GM23338 (cell line): ENCODE data around the gene HMGCL. TPM values are rescaled to one million over a fixed set of nuclear protein-coding genes. Genes with fewer than 3 reads are reported as not detected.

Experiments used
- ATAC-seq: fragments of 200-7000 bp; cut with Tn5 transposase; 3 replicates; pipeline ENCODE4 v1.9.1; 2020
- DNase-seq: peaks from one replicate; pipeline ENCODE4 v3.0.0-alpha.2; 2015; ENCODE audit warnings: low spot score
- H2AFZ ChIP-seq: fragments of 200-600 bp; sonication (generic); 2 replicates; pipeline ENCODE4 v1.8.0; 2016; ENCODE audit warnings: antibody characterized with exemption, mild to moderate bottlenecking, moderate library complexity
- H3F3A ChIP-seq: fragments of 200-600 bp; sonication (generic); replicated peaks from 2 replicates; pipeline ENCODE4 v1.8.0; 2017; ENCODE audit warnings: antibody characterized with exemption, mixed run types, low read depth
- H3K27ac ChIP-seq: fragments of 200-600 bp; sonication (generic); 2 replicates; pipeline ENCODE4 v1.6.1; 2016; ENCODE audit warnings: low read depth
- H3K27me3 ChIP-seq: fragments of 200-600 bp; sonication (generic); 2 replicates; pipeline ENCODE4 v1.8.0; 2016; ENCODE audit warnings: mild to moderate bottlenecking, mixed run types, moderate library complexity; ENCODE audit not compliant: insufficient read depth
- H3K36me3 ChIP-seq: fragments of 200-600 bp; sonication (generic); 2 replicates; pipeline ENCODE4 v1.8.0; 2016; ENCODE audit warnings: mild to moderate bottlenecking; ENCODE audit not compliant: insufficient read depth
- H3K4me1 ChIP-seq: fragments of 200-600 bp; sonication (generic); 2 replicates; pipeline ENCODE4 v1.8.0; 2016; ENCODE audit warnings: mild to moderate bottlenecking, moderate library complexity; ENCODE audit not compliant: insufficient read depth
- H3K4me2 ChIP-seq: fragments of 200-600 bp; sonication (generic); 2 replicates; pipeline ENCODE4 v1.7.1; 2017; ENCODE audit warnings: mixed run types
- H3K4me3 ChIP-seq: fragments of 200-600 bp; sonication (generic); 2 replicates; pipeline ENCODE4 v1.6.1; 2016; ENCODE audit warnings: mixed run types
- H3K79me2 ChIP-seq: fragments of 200-600 bp; sonication (generic); replicated peaks from 2 replicates; pipeline ENCODE4 v1.8.0; 2017; ENCODE audit warnings: mild to moderate bottlenecking; ENCODE audit not compliant: insufficient read depth
- H3K9me2 ChIP-seq: fragments of 200-600 bp; sonication (generic); 2 replicates; pipeline ENCODE4 v1.8.0; 2017; ENCODE audit not compliant: insufficient read depth
- H4K20me1 ChIP-seq: fragments of 200-600 bp; sonication (generic); replicated peaks from 2 replicates; pipeline ENCODE4 v1.8.0; 2017; ENCODE audit warnings: mild to moderate bottlenecking; ENCODE audit not compliant: insufficient read depth
- H3K27ac Mint-ChIP-seq: 2 replicates; pipeline ENCODE4 v1.8.0; 2020; ENCODE audit warnings: inconsistent platforms, mild to moderate bottlenecking, moderate library complexity, mixed read lengths
- H3K27me3 Mint-ChIP-seq: 3 replicates; pipeline ENCODE4 v1.8.0; 2022; ENCODE audit warnings: low read depth, mild to moderate bottlenecking, moderate library complexity, mixed read lengths, inconsistent platforms; ENCODE audit not compliant: insufficient read depth, poor library complexity
- H3K36me3 Mint-ChIP-seq: 3 replicates; pipeline ENCODE4 v1.8.0; 2021; ENCODE audit warnings: low read depth, mild to moderate bottlenecking, inconsistent platforms, moderate library complexity, mixed read lengths
- H3K4me1 Mint-ChIP-seq: 3 replicates; pipeline ENCODE4 v1.8.0; 2020; ENCODE audit warnings: mild to moderate bottlenecking, inconsistent platforms, mixed read lengths
- H3K4me3 Mint-ChIP-seq: 3 replicates; pipeline ENCODE4 v1.8.0; 2021; ENCODE audit warnings: moderate library complexity, mild to moderate bottlenecking, inconsistent platforms, mixed read lengths
- H3K9me3 Mint-ChIP-seq: 3 replicates; pipeline ENCODE4 v1.8.0; 2020; ENCODE audit warnings: moderate library complexity, mild to moderate bottlenecking, inconsistent platforms, mixed read lengths
- CREB1 ChIP-seq: fragments of 250-450 bp; sonication (Bioruptor Pico); IDR thresholded peaks from 2 replicates; pipeline ENCODE4 v1.5.0; 2020; ENCODE audit warnings: low read depth, mild to moderate bottlenecking, moderate library complexity
- CTCF ChIP-seq, 2 experiments: fragments of 200-600 bp in 1 of 2; sonication (generic) in 1 of 2; conservative IDR thresholded peaks; 2 replicates each; pipeline versions ENCODE4 v1.5.1 to v1.6.1; 2016 to 2017; ENCODE audit warnings: antibody characterized with exemption in 2 of 2, low read depth in 2 of 2, mild to moderate bottlenecking in 2 of 2, moderate library complexity in 1 of 2
- EZH2 ChIP-seq: fragments of 200-600 bp; sonication (generic); IDR thresholded peaks from one replicate; pipeline ENCODE4 v1.8.0; 2017; ENCODE audit warnings: antibody characterized with exemption, mild to moderate bottlenecking, low read depth; ENCODE audit not compliant: unreplicated experiment
- EZH2phosphoT487 ChIP-seq: fragments of 200-600 bp; sonication (generic); IDR thresholded peaks from one replicate; pipeline ENCODE4 v1.8.1; 2018; ENCODE audit warnings: antibody characterized with exemption; ENCODE audit not compliant: unreplicated experiment
- JUNB ChIP-seq: IDR thresholded peaks from one replicate; pipeline ENCODE4 v1.6.1; 2016; ENCODE audit warnings: antibody characterized with exemption; ENCODE audit not compliant: unreplicated experiment
- NANOG ChIP-seq: IDR thresholded peaks from 2 replicates; pipeline ENCODE4 v1.6.1; 2016; ENCODE audit warnings: antibody characterized with exemption, borderline replicate concordance
- POLR2AphosphoS5 ChIP-seq: IDR thresholded peaks from 2 replicates; pipeline ENCODE4 v1.6.1; 2016; ENCODE audit warnings: antibody characterized with exemption, low read depth
- STAT1 ChIP-seq: IDR thresholded peaks from one replicate; pipeline ENCODE4 v1.6.1; 2016; ENCODE audit warnings: antibody characterized with exemption; ENCODE audit not compliant: unreplicated experiment
- ZNF114 ChIP-seq: fragments of 250-450 bp; sonication (Bioruptor Pico); IDR thresholded peaks from 2 replicates; pipeline ENCODE4 v1.5.0; 2020; ENCODE audit warnings: mild to moderate bottlenecking, moderate library complexity
- ZNF331 ChIP-seq: fragments of 250-450 bp; sonication (Bioruptor Pico); IDR thresholded peaks from 2 replicates; pipeline ENCODE4 v1.5.0; 2020; ENCODE audit warnings: low read depth, mild to moderate bottlenecking, moderate library complexity
- ZNF462 ChIP-seq: fragments of 250-450 bp; sonication (Bioruptor Pico); IDR thresholded peaks from 2 replicates; pipeline ENCODE4 v1.5.0; 2020; ENCODE audit warnings: mild to moderate bottlenecking, moderate library complexity
- polyA plus RNA-seq: library from polyadenylated mRNA; unstranded; fragments of >200 nt; fragmentation: Nextera tagmentation; extraction: Ambion mirVana; gene quantifications from 2 replicates; pipeline ENCODE4 v1.2.1, GENCODE V29; 2016
- total RNA-seq: library from RNA; depleted of rRNA; stranded (reverse); fragments of >200 nt; shearing (Covaris generic); gene quantifications from 2 replicates; pipeline ENCODE4 v1.2.3, GENCODE V29; 2014
- TF ChIP-seq, protein P1 (sequence below): IDR thresholded peaks from one replicate; pipeline ENCODE4 v1.6.1; 2018; ENCODE audit warnings: antibody characterized with exemption; ENCODE audit not compliant: unreplicated experiment

HMGCL gene
- total and polyA plus RNA-seq, 2 experiments from 2014 or later, result 11.6 to 13.7 TPM

DNA sequence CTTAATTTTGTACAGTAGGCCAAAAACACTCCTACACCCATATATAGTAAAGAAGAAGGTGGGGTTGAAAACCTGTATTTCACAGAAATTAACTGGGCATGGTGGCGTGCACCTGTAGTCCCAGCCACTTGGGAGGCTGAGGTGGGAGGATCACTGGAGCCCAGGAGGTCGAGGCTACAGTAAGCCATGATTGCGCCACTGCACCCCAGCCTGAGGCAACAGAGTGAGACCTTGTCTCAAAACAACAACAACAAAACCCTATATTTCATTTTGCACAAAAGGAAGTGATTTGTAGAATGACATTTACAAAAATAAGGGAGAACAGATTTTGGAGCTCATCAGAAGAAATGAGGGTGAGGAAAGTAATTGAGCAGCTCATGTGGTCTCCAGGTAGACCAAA lies 36.5 kb downstream of the HMGCL start:
- no peak overlapping the region for H3K27ac Mint-ChIP-seq
- Histone ChIP-seq H3K27ac (no peak overlapping the region), H3K27me3 (no peaks in the 10 kb centered on the region), H3K4me3 (no peak overlapping the region), H3F3A (0 out of 2 replicates have a peak, but pooled peaks cover 16% of the 10 kb centered on the region), H3K9me2 (no peaks in the 10 kb centered on the region), H3K4me1 (peaks cover 7% of the 10 kb centered on the region; the same call in 1 of the 2 replicates), H2AFZ (no peak overlapping the region), H3K36me3 (peaks cover 19% of the 10 kb centered on the region), H3K79me2 (peaks cover 21% of the 10 kb centered on the region), H3K4me2 (no peak overlapping the region), H4K20me1 (peaks cover 2% of the 10 kb centered on the region; the same call in 1 of the 2 replicates)
- peaks cover 13% of the 10 kb centered on the region; the same call in 2 of the 3 replicates for H3K4me1 Mint-ChIP-seq
- no peak for DNase-seq
- ATAC-seq, result no peak
- H3K4me3 Mint-ChIP-seq, result no peak overlapping the region
- H3K9me3 Mint-ChIP-seq, result no peaks in the 10 kb centered on the region
- peaks cover 13% of the 10 kb centered on the region for H3K27me3 Mint-ChIP-seq
- no peak for TF ChIP-seq STAT1
- TF ChIP-seq ZNF462, result no peak
- TF ChIP-seq CREB1, result no peak
- TF ChIP-seq EZH2, result no peak
- TF ChIP-seq POLR2AphosphoS5, result no peak
- peaks cover 44% of the 10 kb centered on the region for H3K36me3 Mint-ChIP-seq

GRCh38 chr1:23787701-23788100 lies 37.5 kb downstream of the HMGCL start:
- peaks cover 47% of the 10 kb centered on the region for H3K36me3 Mint-ChIP-seq
- H3K36me3 ChIP-seq, result peaks cover 18% of the 10 kb centered on the region
- ATAC-seq, result no peak
- no peak overlapping the region for H3K27ac Mint-ChIP-seq
- H3F3A ChIP-seq, result 0 out of 2 replicates have a peak, but pooled peaks cover 16% of the 10 kb centered on the region
- H3K4me3 ChIP-seq, result no peak overlapping the region
- peaks cover 25% of the 10 kb centered on the region for H3K79me2 ChIP-seq
- H3K27me3 Mint-ChIP-seq, result peaks cover 13% of the 10 kb centered on the region
- no peak overlapping the region for H3K27ac ChIP-seq
- no peak for DNase-seq
- peaks cover 2% of the 10 kb centered on the region for H4K20me1 ChIP-seq
- H3K9me3 Mint-ChIP-seq, result no peaks in the 10 kb centered on the region
- peaks cover 7% of the 10 kb centered on the region; the same call in 1 of the 2 replicates for H3K4me1 ChIP-seq
- no peak overlapping the region for H3K4me3 Mint-ChIP-seq
- no peak overlapping the region for H2AFZ ChIP-seq
- no peaks in the 10 kb centered on the region for H3K9me2 ChIP-seq
- H3K27me3 ChIP-seq, result no peaks in the 10 kb centered on the region
- H3K4me2 ChIP-seq, result no peak overlapping the region
- peaks cover 9% of the 10 kb centered on the region; the same call in 2 of the 3 replicates for H3K4me1 Mint-ChIP-seq
- TF ChIP-seq JUNB, result no peak
- no peak for TF ChIP-seq STAT1
- no peak for TF ChIP-seq NANOG
- TF ChIP-seq, protein P1, sequence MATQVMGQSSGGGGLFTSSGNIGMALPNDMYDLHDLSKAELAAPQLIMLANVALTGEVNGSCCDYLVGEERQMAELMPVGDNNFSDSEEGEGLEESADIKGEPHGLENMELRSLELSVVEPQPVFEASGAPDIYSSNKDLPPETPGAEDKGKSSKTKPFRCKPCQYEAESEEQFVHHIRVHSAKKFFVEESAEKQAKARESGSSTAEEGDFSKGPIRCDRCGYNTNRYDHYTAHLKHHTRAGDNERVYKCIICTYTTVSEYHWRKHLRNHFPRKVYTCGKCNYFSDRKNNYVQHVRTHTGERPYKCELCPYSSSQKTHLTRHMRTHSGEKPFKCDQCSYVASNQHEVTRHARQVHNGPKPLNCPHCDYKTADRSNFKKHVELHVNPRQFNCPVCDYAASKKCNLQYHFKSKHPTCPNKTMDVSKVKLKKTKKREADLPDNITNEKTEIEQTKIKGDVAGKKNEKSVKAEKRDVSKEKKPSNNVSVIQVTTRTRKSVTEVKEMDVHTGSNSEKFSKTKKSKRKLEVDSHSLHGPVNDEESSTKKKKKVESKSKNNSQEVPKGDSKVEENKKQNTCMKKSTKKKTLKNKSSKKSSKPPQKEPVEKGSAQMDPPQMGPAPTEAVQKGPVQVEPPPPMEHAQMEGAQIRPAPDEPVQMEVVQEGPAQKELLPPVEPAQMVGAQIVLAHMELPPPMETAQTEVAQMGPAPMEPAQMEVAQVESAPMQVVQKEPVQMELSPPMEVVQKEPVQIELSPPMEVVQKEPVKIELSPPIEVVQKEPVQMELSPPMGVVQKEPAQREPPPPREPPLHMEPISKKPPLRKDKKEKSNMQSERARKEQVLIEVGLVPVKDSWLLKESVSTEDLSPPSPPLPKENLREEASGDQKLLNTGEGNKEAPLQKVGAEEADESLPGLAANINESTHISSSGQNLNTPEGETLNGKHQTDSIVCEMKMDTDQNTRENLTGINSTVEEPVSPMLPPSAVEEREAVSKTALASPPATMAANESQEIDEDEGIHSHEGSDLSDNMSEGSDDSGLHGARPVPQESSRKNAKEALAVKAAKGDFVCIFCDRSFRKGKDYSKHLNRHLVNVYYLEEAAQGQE, result no peak
- no peak for TF ChIP-seq CTCF (conservative IDR thresholded peaks at IDR 0.05; ENCODE audit: low read depth in 2 of 2)
- no peak for TF ChIP-seq ZNF114
- TF ChIP-seq ZNF331 (CRISPR knock-in tag), result no peak
- TF ChIP-seq EZH2phosphoT487, result no peak
